ENCODE measurements around the gene GTPBP3. TPM values are rescaled to one million over a fixed set of nuclear protein-coding genes. Genes with fewer than 3 reads are reported as not detected.

Gene GTPBP3
- total and polyA plus RNA-seq, 2 of the 13 experiments (the other 11 are each of a cell fraction or from before 2014, with no cell fraction given) = 17.5 to 30.0 TPM

- BruUV-seq (replicated peaks) = TSS peak; percentile 64
- TF ChIP-seq JDP2 (CRISPR knock-in tag; IDR thresholded peaks at IDR 0.05; ENCODE audit: borderline replicate concordance) (no peak), SOX13 (IDR thresholded peaks at IDR 0.05) (peak; percentile 98), SOX13 (CRISPR knock-in tag; conservative IDR thresholded peaks at IDR 0.05 in 1 of 2, IDR thresholded peaks at IDR 0.05 in 1 of 2) (no peak), SIN3B (IDR thresholded peaks at IDR 0.05; ENCODE audit: low read length) (no peak), ARID4A (CRISPR knock-in tag; IDR thresholded peaks at IDR 0.05; ENCODE audit: borderline replicate concordance) (peak; percentile 87), ZNF503 (CRISPR knock-in tag; IDR thresholded peaks at IDR 0.05) (peak; percentile 3; the same call in 1 of the 2 replicates), ZNF446 (CRISPR knock-in tag; IDR thresholded peaks at IDR 0.05) (peak; percentile 96), HNRNPLL (IDR thresholded peaks at IDR 0.05; ENCODE audit: low read depth, low read length, poor library complexity, severe bottlenecking) (peak; percentile 7), FOXC1 (CRISPR knock-in tag; IDR thresholded peaks at IDR 0.05; ENCODE audit: borderline replicate concordance) (no peak), SKIL (CRISPR knock-in tag; IDR thresholded peaks at IDR 0.05; ENCODE audit: borderline replicate concordance) (no peak), FOXM1 (CRISPR knock-in tag; IDR thresholded peaks at IDR 0.05) (no peak), ZSCAN20 (CRISPR knock-in tag; IDR thresholded peaks at IDR 0.05; ENCODE audit: borderline replicate concordance) (no peak), GABPB1 (CRISPR knock-in tag; IDR thresholded peaks at IDR 0.05) (peak; percentile 93), HNRNPL (IDR thresholded peaks at IDR 0.05; ENCODE audit: low read depth, low read length) (no peak)
Measured at GRCh38 chr19:17309198-17309964, 28.0 kb upstream of the GTPBP3 start, which contains the start of gene DDA1. Gene DDA1 (plus strand): TSS chr19:17309563. CDS start chr19:17309655, 92 bp downstream.

More at GRCh38 chr19:17309198-17309964, 28.0 kb upstream of the GTPBP3 start, which contains the start of gene DDA1:
- intact Hi-C loops (cut with micrococcal nuclease; ENCODE audit: unreplicated experiment) = loop anchor here (2.0 kb wide), 1 partner anchor 27 kb away; the partner anchor contains the start of gene GTPBP3
- FAIRE-seq (peak; percentile 100), DNase-seq (ENCODE audit: low spot score) (peak; percentile 99), ATAC-seq (peak; percentile 82)
- Histone ChIP-seq H4K20me1 (ENCODE audit: insufficient read depth, low read length) (peaks cover 7% of the 10 kb centered on the region), H3K4me3 (replicated peaks in 1 of 3; ENCODE audit: insufficient read depth in 1 of 3, low read depth in 2 of 3, low read length in 3 of 3) (peak within 1 kb of the TSS; percentile 75 to 87 (median 84)), H3K9me3 (ENCODE audit: low read length) (no peaks in the 10 kb centered on the region), H3K4me1 (ENCODE audit: insufficient read depth, low read length) (peaks cover 45% of the 10 kb centered on the region), H3K4me2 (ENCODE audit: low read depth, low read length) (peak within 1 kb of the TSS; percentile 92), H2AFZ (ENCODE audit: low read length) (no peak within 1 kb of the TSS), H3K79me2 (ENCODE audit: insufficient read depth, low read length) (peaks cover 30% of the 10 kb centered on the region), H3K27me3 (ENCODE audit: control insufficient read depth in 1 of 2, insufficient read depth in 2 of 2, low read length in 2 of 2) (no peaks in the 10 kb centered on the region; a peak in 1 of 5 replicates), H3K9ac (ENCODE audit: insufficient read depth, low read depth, low read length) (peak within 1 kb of the TSS; percentile 74), H3K27ac (ENCODE audit: extremely low read length, insufficient read depth, low read length) (peak within 1 kb of the TSS; percentile 62), H3K36me3 (replicated peaks in 1 of 2; ENCODE audit: control insufficient read depth in 1 of 2, insufficient read depth in 2 of 2, low read length in 2 of 2) (peaks cover 6 to 7% of the 10 kb centered on the region in 2 experiments; a peak in 4 of 5 replicates)
- WGBS (ENCODE audit: low lambda C conversion rate) = 0% methylated on average over 26 of the region's 46 CpGs
- in situ Hi-C loops (cut with HindIII; ENCODE audit: extremely low pct_ligation_motif_present, low pct_unique_long_range_greater_than_20kb) = no loop called here
- CTCF ChIA-PET (ENCODE audit: low intra/inter-chr PET ratio, low total read pairs) = no interaction called here
- POLR2A ChIA-PET = interaction anchor here (0.6 to 3.1 kb wide), 24 partner anchors 9 to 235 kb away, joined by 3 to 37 read pairs (median 4); partner anchors contain the start of genes ANKLE1, ANO8, BABAM1 and BST2
